ENCODE measurements around the gene PHF20. TPM values are rescaled to one million over a fixed set of nuclear protein-coding genes. Genes with fewer than 3 reads are reported as not detected.

PHF20 gene
- total RNA-seq, 1 experiment from 2014 or later, result 65.8 TPM

Other genes with a start within 250 kb of the PHF20 start
- not detected in 3 replicates for gene C20orf173, start 242.4 kb upstream of the PHF20 start, total RNA-seq (2021)
- 168 to 181 TPM (median 179 TPM) in 3 replicates for gene ERGIC3, start 229.9 kb upstream of the PHF20 start, total RNA-seq (2021)
- gene SPAG4, start 156.2 kb upstream of the PHF20 start, total RNA-seq (2021), result 3.5 to 8.6 TPM (median 8.4 TPM) in 3 replicates
- 287 to 312 TPM (median 299 TPM) in 3 replicates for gene CPNE1, start 107.1 kb upstream of the PHF20 start, total RNA-seq (2021)
- 125 to 163 TPM (median 160 TPM) in 3 replicates for gene RBM12, start 107.1 kb upstream of the PHF20 start, total RNA-seq (2021)
- gene NFS1, start 72.7 kb upstream of the PHF20 start, total RNA-seq (2021), result 36.1 to 39.8 TPM (median 36.8 TPM) in 3 replicates
- 213 to 249 TPM (median 245 TPM) in 3 replicates for gene ROMO1, start 72.6 kb upstream of the PHF20 start, total RNA-seq (2021)
- 221 to 231 TPM (median 223 TPM) in 3 replicates for gene RBM39, start 29.8 kb upstream of the PHF20 start, total RNA-seq (2021)
- 94.2 to 103 TPM (median 94.6 TPM) in 3 replicates for gene SCAND1, start 182.5 kb downstream of the PHF20 start, total RNA-seq (2021)
- gene CNBD2, start 196.6 kb downstream of the PHF20 start, total RNA-seq (2021), result 2.2 to 3.8 TPM (median 2.9 TPM) in 3 replicates